GM21390 (cell line): Measurements from ENCODE around the gene GMNN.
A peak's percentile ranks its signal among the peaks of the same experiment; 100 is the strongest.
"Not testable (repeated sequence)": the region's sequence is repeated elsewhere in the genome, so short reads cannot be mapped to it uniquely, and the experiment has no call there.

Source experiments
- ATAC-seq: cut with Tn5 transposase; IDR thresholded peaks from one replicate; pipeline ENCODE4 v1.9.1; 2021; ENCODE audit not compliant: unreplicated experiment

The GMNN gene

DNA sequence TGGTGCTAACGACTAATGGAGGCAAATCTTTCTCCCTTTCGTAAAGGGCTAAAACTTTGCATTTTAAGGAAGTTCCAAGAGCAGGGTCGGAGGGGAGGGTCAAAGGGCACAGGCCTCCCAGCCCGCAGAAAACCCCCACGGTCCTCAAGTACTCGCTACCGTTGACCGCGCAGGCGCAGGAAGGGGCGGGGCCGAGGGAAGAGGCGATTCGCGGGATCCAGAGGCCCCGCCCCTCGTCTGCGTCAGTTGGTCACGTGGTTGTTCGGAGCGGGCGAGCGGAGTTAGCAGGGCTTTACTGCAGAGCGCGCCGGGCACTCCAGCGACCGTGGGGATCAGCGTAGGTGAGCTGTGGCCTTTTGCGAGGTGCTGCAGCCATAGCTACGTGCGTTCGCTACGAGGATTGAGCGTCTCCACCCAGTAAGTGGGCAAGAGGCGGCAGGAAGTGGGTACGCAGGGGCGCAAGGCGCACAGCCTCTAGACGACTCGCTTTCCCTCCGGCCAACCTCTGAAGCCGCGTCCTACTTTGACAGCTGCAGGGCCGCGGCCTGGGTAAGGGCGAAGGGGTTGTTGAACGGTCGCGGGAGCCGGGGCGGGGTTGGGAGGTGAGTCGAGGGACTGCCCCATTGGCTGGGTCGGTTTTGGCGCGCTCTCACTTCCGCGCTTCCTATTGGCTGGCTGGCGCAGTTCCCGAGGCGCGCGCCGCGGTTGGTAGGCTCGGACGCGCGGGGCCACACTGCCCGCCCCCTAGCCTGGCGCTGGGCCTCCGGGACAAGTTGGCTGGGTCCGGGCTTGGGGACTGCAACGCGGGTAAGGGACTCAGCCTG, at the start of gene GMNN:
GMNN (plus strand) TSS at position 242 of the 824 bp plus-strand sequence. CDS start 2,310 bp downstream, outside the sequence.
- peak; percentile 92 for ATAC-seq

DNA sequence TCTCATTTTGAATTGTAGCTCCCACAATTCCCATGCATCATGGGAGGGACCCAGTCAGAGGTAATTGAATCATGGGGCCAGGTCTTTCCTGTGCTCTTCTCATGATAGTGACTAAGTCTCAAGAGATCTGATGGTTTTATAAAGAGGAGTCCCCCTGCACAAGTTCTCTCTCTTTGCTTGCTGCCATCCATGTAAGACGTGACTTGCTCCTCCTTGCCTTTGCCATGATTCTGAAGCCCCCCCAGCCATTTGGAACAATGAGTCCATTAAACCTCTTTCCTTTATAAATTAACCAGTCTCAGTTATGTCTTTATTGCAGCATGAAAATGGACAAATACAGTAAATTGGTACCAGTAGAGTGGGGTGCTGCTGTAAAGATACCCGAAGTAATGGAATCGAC, 44.1 kb upstream of the GMNN start:
- ATAC-seq, result not testable (repeated sequence)

DNA sequence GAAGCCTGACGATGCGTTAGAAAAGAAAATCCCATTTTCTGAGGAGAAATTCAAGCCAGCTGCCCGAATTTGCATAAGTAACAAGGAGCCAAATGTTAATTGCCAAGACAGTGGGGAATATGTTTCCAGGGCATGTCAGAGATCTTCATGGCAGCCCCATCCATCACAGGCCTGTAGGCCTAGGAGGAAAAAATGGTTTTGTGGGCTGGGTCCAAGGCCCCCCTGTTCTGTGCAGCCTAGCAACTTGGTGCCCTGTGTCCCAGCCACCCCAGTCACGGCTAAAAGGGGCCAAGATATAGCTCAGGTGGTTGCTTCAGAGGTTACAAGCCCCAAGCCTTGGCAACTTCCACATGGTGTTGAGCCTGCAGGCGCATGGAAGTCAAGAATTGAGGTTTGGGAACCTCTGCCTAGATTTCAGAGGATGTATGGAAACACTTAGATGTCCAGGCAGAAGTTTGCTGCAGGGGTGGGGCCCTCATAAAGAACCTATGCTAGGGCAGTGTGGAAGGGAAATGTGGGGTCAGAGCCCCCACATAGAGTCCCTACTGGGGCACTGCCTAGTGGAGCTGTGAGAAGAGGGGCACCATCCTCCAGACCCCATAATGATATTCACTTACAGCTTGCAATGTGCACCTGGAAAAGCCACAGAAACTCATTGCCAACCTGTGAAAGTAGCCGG, 43.1 kb upstream of the GMNN start:
- ATAC-seq, result not testable (repeated sequence)

DNA sequence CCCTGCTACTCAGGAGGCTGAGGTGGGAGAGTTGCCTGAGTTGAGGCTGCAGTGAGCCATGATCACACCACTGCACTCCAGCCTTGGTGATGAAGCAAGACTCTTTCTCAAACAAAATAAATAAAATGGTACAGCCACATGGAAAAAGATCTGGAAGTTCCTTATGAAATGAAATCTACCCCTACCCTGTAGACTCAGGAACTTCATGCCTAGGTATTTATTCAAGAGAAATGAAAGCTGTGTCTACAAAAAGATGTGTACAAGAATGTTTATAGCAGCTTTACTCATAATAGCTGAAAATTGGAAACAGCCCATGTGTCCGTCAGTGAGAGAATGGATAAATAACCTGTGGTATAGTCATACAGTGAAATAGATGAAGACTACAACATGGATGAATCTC, 40.6 kb upstream of the GMNN start:
- no peak for ATAC-seq

DNA sequence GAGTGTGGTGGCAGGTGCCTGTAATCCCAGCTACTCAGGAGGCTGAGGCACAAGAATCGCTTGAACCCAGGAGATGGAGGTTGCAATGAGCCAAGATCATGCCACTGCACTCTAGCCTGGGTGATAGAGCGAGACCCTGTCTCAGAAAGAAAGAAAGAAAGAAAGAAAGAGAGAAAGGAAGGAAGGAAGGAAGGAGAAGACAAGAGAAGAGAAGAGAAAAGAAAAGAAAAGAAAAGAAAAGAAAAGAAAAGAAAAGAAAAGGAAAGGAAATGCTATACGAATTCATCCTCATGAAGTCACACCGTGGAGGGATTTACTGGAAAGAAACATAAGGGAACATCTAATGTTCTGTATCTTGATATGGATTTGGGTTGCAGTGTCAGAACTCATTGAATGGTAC, 40.0 kb upstream of the GMNN start:
- not testable (repeated sequence) for ATAC-seq

DNA sequence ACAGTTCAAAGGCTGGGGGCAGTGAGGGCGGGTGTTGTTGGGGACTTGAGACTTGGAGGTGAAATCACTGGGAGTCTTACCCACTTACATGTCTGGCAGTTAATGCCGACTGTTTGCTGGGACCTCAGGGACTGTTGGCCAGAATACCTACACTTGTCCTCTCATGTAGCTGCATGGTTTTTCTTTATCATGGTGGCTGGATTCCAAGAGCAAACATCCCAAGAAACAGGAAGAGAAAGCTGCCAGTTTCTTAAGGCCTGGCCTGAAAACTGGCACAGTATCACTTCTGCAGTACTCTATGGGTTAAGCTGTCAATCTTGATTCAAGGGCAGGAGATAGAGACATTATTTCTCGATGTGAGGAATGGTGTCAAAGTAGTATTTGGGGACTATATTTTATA, 36.0 kb upstream of the GMNN start:
- no peak for ATAC-seq

DNA sequence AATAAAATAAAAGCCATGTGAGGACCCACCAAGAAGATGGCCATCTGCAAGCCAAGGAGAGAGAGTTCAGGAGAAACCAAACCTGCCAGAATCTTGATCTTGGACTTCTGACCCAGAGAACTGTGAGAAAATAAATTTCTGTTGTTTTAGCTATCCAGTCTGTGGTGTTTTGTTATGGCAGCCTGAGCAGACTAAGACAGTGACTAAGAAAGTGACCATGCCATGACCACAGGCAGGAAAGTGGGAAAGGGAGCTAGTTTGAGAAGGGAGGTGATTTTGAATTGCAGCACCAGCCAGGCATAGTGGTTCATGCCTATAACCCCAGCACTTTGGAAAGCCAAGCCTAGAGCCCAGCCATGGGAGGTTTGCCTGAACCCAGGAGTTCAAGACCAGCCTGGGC, 33.9 kb upstream of the GMNN start:
- no peak for ATAC-seq

DNA sequence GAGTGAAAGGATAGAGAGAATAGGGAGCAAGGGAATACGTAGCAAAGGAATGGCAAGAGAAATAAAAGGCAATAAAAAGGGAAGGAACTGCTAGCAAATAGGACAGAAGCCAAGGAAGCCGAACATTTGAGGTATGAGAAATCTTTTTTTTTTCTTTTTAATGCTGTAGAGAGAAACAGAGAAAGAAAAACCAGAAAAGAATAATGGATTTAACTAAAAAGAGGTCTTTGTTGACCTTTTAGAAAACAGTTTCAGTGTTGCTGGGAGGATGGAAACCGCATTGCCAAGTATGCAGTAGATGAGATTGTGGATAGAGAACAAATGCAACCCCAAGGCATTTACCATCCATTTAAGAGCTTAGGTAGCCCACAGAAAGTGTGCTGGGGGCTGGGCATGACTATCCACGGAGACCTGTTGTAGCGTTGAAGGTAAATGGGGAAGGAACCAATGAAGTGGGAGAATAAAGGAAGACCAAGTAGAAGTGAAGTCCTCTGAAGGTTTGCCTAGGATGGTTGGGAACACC, 32.5 kb upstream of the GMNN start:
- ATAC-seq, result no peak

DNA sequence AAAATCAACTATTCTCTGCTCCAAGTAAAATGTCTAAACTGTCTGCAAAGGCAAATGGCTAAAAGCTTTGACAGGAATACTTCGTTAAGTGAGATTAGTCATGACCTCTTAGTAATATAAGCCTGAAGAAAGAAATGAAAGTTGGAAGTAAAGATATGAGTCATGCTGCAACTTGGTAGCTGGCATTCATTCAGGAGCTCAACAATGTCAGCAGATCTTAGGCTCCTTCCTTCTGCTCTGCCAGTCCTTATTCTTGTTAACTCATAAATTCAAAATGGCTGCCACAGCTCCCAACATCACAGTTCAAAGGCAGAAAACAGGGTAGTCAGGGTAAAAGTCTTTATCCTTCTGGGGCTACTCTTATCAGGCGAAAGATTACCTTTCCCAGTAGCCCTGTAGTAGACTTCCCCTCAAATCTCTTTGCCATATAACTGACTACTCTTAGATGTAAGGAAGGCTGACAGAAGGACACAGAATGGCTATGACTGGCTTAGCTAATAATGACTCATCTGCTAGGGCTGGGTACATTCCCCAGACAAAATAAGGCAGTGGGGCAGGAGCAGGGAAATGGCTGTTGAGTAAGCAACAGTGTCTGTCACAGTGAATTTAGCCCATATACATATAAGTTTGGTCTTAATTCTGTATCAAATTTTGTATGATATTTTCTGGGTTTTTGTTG, 31.3 kb upstream of the GMNN start:
- peak; percentile 86 for ATAC-seq

DNA sequence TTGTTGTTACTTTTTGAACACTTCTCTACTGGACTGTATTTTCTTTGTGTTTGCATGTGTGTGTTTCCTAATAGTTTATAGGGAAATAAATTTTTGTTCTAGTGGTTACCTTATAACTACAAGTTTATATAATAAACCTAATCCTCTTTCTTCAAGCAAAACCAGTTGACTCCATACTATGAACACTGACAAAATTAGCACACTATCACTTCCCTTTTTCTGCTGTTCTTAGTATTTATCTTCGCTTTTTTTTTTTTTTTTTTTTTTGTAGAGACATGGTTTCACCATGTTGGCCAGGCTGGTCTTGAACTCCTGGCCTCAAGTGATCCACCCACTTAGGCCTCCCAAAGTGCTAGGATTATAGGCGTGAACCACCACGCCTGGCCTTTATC, 30.8 kb upstream of the GMNN start:
- peak; percentile 53 for ATAC-seq

DNA sequence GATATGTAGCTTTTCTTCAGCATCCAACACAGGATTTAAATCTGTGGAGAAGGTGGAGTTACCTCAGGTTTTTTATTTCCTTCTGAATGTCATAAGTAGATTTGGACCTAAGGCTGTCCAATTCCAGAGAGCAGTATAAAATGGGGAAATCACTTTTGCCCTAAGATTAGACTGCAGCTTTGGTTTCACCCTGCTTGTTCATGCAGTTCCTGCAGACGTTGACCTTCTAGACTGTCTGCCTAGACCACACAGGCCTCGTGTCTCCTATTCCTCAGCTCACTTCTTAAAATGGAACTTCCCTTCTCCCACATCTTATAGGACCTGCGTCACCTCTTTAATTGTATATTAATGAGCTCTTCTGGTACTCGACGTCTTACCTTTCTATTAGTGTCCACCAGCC, 29.8 kb upstream of the GMNN start:
- ATAC-seq, result no peak

DNA sequence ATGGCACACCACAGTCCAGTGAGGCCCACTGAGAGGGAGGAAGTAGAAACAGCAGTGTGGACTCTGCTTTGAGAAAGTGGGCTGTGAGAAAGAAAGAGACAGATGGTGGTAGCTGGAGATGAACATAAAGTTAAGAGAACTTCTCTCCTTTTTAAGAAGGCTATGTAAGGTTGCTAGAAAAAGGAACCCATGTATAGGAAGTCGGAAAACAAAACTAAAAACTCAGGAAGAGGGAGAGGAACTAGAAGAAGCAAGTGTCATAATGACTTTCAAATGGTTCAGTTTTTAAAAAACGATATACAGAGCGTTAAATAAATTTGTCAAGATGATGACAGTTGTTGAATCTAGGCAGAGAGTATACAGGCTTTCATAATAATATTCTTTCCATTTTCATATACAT, 25.4 kb upstream of the GMNN start:
- ATAC-seq, result no peak

DNA sequence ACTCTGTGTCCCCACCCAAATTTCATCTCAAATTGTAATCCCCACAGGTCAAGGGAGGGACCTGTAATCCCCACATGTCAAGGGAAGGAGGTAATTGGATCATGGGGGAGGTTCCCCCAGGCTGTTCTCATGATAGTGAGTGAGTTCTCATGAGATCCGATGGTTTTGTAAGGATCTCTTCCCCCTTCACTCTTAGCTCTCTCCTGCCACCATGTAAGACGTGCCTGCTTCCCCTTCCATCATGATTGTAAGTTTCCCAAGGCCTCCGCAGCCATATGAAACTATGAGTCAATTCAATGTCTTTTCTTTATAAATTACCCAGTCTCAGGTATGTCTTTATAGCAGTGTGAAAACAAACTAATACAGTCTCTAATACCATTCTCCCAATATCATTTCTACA, 23.9 kb upstream of the GMNN start:
- ATAC-seq, result not testable (repeated sequence)

DNA sequence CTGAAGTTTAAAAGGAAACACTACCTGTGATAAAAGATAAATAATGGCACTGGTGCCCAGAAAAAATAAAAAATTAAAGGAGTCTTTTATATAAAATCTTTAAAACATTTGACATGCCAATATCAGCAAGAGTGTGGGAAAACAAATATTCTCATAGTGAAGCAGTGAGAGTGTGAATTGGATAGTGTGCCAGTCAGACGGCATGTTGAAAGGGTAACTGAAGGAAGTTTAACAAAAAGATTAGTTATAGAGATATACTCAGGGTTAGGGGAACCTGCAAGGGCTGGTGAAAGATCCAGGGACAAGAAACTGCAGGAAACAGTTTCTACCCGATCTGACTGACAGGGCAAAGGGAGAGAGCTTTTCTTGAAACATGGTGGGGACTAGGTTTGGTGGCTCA, 22.2 kb upstream of the GMNN start:
- no peak for ATAC-seq

DNA sequence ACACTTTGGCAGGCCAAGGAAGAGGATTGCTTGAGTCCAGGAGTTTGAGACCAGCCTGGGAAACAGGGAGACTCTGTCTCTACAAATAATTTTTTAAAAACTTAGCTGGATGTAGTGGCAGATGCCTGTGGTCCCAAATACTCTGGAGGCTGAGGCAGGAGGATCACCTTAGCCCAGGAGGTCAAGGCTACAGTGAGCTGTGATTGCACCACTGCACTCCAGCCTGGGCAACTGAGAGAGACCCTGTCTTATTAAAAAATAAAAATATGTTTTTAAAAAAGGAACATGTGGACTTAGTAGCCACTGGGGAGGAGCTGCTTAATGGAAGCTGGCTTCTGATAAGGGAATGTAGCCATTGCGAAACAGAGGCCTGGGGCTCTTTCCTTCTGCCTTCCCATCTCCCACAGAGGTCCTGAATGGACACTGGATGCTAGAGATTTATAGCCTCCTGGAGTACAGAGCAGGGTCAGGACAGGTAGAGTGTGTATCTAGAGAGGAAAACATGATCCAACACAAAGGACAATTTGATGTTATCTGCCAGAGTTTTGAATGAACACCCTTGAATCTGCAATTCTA, 21.7 kb upstream of the GMNN start:
- ATAC-seq, result no peak

DNA sequence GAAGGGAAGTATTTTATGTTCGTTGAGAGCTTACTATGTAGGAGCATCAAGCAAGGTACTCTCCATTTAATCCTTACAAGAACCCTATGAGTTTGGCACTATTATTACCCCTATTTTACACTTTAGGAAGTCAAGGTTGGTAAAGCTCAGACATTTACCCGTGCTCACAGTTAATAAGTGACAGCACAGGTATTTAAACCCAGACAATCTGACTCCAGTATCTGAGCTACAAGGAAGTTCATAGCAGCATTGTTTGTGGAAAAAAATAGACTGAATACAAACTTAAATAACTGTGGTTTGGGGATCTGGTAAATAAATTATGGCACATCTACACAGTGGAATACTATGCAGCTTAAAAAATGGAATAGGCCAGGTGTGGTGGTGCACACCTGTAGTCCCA, 21.2 kb upstream of the GMNN start:
- ATAC-seq, result no peak

DNA sequence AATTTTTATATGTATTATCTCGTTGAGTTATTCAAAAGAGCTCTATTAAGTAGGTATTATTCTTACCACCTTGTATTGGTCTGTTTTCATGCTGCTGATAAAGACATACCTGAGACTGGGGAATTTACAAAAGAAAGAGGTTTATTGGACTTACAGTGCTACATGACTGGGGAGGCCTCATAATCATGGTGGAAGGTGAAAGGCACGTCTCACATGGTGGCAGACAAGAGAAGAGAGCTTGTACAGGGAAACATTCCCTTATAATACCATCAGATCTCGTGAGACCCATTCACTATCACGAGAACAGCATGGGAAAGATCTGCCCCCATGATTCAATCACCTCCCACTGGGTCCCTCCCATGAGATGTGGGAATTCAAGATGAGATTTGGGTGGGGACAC, 20.4 kb upstream of the GMNN start:
- not testable (repeated sequence) for ATAC-seq

DNA sequence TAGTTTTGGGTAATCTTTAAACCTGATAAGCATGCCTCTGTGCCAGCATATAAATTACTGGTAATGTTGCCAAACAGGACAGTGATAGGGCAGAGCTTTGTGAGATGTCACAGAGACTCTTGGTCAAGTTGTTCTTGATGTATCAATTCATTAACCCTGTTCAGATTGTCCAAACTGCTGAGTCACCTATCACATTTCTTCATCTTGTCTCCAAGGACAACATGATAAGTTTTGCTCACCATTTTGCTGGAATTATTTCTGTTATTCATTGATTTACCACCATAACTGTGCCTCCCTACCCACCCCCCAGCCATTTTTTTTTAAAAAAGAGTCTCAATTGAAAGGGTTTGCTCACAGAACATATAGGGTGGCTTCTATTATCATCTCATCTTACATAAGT, 19.5 kb upstream of the GMNN start:
- ATAC-seq, result no peak

DNA sequence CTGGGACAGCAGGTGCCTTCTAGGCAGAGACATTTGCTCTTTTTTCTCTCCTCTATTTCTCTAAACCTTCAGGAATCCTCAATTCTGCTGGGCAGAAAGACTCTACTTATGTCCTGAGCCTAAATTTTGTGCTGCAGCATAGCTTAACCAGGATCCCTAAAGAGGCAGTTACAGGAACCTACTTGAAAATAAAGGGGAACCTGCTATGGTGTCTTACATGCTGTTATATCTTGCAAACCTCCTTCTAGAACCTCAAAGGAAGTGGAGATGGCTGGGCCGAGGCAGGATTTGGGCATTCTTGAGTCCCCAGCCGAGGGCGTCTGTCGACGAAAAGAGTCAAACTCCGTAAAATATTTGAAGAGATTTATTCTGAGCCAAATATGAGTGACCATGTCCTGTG, 17.1 kb upstream of the GMNN start:
- no peak for ATAC-seq

DNA sequence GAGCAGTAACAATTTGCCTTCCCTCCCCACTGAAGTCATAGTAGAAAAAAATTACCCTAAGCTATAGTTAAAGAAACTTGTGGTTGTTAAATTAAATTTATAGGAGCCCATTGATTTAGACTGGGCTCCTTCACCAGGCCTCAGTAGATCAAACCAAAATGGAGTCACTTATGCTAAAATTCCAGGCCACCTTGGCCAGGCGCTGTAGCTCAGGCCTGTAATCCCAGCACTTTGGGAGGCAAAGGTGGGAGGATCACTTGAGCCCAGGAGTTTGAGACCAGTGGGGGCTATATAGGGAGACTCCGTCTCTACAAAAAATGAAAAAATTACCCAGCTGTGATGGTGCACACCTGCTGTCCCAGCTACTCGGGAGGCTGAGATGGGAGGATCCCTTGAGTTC, 15.0 kb upstream of the GMNN start:
- no peak for ATAC-seq

DNA sequence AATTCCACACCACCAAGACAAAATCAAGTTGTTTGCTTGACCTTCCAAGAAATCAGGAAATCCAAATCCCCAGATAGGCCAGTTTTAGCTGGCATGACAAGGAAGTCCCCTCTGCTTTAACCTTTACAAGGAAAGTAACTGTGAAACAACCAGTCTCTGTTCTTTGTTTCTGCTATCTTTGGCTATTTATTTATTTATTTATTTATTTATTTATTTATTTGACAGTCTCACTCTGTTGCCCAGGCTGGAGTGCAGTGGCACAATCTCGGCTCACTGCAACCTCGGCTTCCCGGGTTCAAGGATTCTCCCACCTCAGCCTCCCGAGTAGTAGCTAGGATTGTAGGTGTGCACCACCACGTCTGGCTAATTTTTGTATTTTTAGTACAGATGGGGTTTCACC, 14.5 kb upstream of the GMNN start:
- no peak for ATAC-seq
